Stomach (tissue), 9 donors: ENCODE measurements around the gene VAV2. TPM values are rescaled to one million over a fixed set of nuclear protein-coding genes. Genes with fewer than 3 reads are reported as not detected.
A peak's percentile ranks its signal among the peaks of the same experiment; 100 is the strongest.

Experiments used
- DNase-seq, 2 donors: peaks; one replicate each; pipeline versions ENCODE4 v3.0.0 to v3.0.0-alpha.2; 2013 to 2019
- H3K27ac ChIP-seq, 5 donors: fragments of 200-600 bp in 4 of 5; sonication (generic) in 4 of 5; one replicate each; pipeline ENCODE4 v1.5.1; 2013 to 2019; ENCODE audit warnings: mild to moderate bottlenecking in 1 of 5, moderate library complexity in 1 of 5
- H3K27me3 ChIP-seq, 3 donors: fragments of 200-600 bp; sonication (generic); one replicate each; pipeline ENCODE4 v1.5.1; 2017 to 2019; ENCODE audit warnings: mixed run types in 1 of 3
- H3K36me3 ChIP-seq, 4 donors: fragments of 200-600 bp; sonication (generic); 1 replicate in 3 of 4; 2 replicates in 1 of 4; pipeline ENCODE4 v1.5.1; 2016 to 2019
- H3K4me1 ChIP-seq, 4 donors: fragments of 200-600 bp; sonication (generic); one replicate each; pipeline ENCODE4 v1.5.1; 2016 to 2019
- H3K4me3 ChIP-seq, 4 donors: fragments of 200-600 bp; sonication (generic) in 3 of 4; one replicate each; pipeline ENCODE4 v1.5.1; 2016 to 2019; ENCODE audit warnings: mild to moderate bottlenecking in 1 of 4
- H3K9me3 ChIP-seq, 4 donors: fragments of 200-600 bp; sonication (generic); one replicate each; pipeline ENCODE4 v1.5.1; 2016 to 2019
- EP300 ChIP-seq: sonication (generic); formaldehyde crosslinking; IDR thresholded peaks from one replicate; pipeline ENCODE4 v1.6.1; 2017; ENCODE audit warnings: antibody characterized with exemption
- POLR2A ChIP-seq, 4 donors: fragments of 450-650 bp; IDR thresholded peaks; one replicate each; pipeline ENCODE4 v1.6.1; 2016; ENCODE audit warnings: antibody characterized with exemption in 4 of 4, control low read depth in 2 of 4, mild to moderate bottlenecking in 1 of 4, moderate library complexity in 1 of 4
- POLR2AphosphoS5 ChIP-seq, 3 donors: sonication (generic); formaldehyde crosslinking; IDR thresholded peaks; one replicate each; pipeline ENCODE4 v1.6.1; 2016; ENCODE audit warnings: antibody characterized with exemption in 3 of 3
- WGBS, 5 donors: extraction: QIAGEN DNeasy Blood & Tissue Kit in 3 of 5; methylation state at CpG; one replicate each; pipeline versions ENCODE4 v1.1.5 to v1.1.7; 2013 to 2018; 5-methylcytosine and 5-hydroxymethylcytosine counted together
- intact Hi-C: fragments of 100-400 bp; cut with DNase I; formaldehyde crosslinking; loops from one replicate; pipeline ENCODE4 v1.15.1; 2023; ENCODE audit warnings: low total_unique reads
- polyA plus RNA-seq, 3 donors: library from polyadenylated mRNA; stranded (reverse); fragments of 200-250 nt; gene quantifications; one replicate each; pipeline ENCODE4 v1.2.3, GENCODE V29; 2013
- total RNA-seq, 5 donors: library from RNA; depleted of rRNA; stranded (reverse); fragments of >200 nt; gene quantifications; one replicate each; pipeline versions ENCODE4 v1.1.0 to v1.2.3, GENCODE V29; 2014 to 2016
- TF ChIP-seq, protein P1 (sequence below), 7 experiments: fragments of 450-650 bp in 4 of 7; fragments of 200-600 bp in 3 of 7; sonication (generic) in 3 of 7; IDR thresholded peaks; one replicate each; pipeline ENCODE4 v1.5.1; 2016 to 2019; ENCODE audit warnings: antibody characterized with exemption in 7 of 7, control low read depth in 2 of 7, mild to moderate bottlenecking in 1 of 7
- donor health status: healthy with polysubstance abuse.
- donor health status: Bipolar disorder and iron deficiency.
- donor health status: healthy.

VAV2 gene
- total and polyA plus RNA-seq, 8 donors: 4.1 to 14.2 (median 7.0) TPM

DNA sequence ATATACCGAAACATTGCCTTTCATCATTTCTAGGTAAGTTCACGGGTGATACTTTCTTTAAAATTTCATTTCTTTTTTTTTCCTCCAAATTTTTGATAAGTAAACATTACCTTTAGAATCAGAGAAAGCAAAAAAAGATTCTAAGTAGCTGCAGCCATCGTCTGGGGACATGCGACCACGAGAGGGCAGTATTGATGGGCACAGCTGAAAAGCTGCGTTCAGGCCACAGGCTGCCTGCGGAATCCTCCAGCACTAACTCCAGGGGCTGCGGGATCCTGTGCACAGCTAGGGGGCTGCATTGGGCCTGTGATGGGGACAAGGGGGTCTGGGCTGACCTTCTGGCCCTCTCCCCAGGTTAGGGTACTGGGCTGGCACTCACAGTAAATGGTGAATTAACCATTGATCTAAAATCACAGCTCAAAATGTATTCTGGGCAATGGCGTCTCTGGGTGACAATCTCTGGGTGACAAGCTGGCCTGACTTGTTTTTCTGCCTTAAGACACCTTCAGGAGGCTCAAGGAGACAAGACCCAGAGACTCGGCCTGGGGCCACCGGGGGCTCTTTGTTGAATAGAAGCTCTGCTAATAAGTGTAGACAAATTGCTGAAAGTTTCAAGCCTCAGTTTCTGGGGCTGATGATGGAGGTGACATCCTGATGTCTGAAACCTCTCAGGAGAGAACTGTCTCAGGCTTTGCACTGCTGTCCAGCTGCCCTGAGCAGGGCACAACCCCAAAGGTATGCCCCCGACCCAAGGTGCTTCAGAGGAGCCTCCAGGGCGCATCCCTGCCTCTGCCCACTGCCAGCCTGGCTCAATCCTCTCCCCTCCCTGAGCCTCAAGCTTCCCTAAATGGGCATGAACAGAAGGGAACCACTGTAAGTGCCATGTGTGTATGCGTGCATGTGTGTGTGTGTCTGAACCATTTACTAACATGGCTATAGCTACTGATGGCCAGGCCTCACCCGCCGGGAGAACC is 209.7 kb downstream of the VAV2 start:
- Histone ChIP-seq H3K27me3 (no peaks in the 10 kb centered on the region), H3K4me3 (no peak overlapping the region), H3K4me1 (peaks cover 0 to 6% (median 3%) of the 10 kb centered on the region in 4 donors), H3K36me3 (peaks cover 13 to 71% (median 33%) of the 10 kb centered on the region in 4 donors), H3K27ac (no peak overlapping the region), H3K9me3 (no peaks in the 10 kb centered on the region)
- intact Hi-C loops: loop anchor here (10.0 kb wide), 1 partner anchor 312 kb away; no protein-coding TSS in a partner anchor
- TF ChIP-seq, protein P1, sequence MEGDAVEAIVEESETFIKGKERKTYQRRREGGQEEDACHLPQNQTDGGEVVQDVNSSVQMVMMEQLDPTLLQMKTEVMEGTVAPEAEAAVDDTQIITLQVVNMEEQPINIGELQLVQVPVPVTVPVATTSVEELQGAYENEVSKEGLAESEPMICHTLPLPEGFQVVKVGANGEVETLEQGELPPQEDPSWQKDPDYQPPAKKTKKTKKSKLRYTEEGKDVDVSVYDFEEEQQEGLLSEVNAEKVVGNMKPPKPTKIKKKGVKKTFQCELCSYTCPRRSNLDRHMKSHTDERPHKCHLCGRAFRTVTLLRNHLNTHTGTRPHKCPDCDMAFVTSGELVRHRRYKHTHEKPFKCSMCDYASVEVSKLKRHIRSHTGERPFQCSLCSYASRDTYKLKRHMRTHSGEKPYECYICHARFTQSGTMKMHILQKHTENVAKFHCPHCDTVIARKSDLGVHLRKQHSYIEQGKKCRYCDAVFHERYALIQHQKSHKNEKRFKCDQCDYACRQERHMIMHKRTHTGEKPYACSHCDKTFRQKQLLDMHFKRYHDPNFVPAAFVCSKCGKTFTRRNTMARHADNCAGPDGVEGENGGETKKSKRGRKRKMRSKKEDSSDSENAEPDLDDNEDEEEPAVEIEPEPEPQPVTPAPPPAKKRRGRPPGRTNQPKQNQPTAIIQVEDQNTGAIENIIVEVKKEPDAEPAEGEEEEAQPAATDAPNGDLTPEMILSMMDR (IDR thresholded peaks at IDR 0.05): peak in 5 of 7 experiments; percentile 65 to 80 (median 73)
- no peak for TF ChIP-seq EP300
- WGBS, 5 donors: 44 to 48% (median 48%) methylated on average over 15 to 16 of the region's 16 CpGs
- peak; percentile 80 to 92 for DNase-seq

DNA sequence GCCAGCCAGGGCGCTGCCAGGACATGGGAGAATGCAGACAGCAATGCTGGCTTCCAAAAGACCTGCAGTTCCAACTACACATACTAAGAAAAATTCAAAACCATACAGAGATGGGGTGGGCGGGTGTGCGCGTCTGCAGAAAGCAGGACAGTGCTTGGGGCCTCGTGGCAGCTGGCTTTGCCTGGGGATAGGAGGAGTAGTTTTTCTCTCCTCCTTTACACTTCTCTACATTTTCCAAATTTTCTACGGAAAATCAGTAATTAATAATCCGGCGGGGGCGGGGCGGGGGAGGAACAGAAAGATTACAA is 210.3 kb downstream of the VAV2 start:
- intact Hi-C loops: loop anchor here (10.0 kb wide), 1 partner anchor 313 kb away; no protein-coding TSS in a partner anchor

DNA sequence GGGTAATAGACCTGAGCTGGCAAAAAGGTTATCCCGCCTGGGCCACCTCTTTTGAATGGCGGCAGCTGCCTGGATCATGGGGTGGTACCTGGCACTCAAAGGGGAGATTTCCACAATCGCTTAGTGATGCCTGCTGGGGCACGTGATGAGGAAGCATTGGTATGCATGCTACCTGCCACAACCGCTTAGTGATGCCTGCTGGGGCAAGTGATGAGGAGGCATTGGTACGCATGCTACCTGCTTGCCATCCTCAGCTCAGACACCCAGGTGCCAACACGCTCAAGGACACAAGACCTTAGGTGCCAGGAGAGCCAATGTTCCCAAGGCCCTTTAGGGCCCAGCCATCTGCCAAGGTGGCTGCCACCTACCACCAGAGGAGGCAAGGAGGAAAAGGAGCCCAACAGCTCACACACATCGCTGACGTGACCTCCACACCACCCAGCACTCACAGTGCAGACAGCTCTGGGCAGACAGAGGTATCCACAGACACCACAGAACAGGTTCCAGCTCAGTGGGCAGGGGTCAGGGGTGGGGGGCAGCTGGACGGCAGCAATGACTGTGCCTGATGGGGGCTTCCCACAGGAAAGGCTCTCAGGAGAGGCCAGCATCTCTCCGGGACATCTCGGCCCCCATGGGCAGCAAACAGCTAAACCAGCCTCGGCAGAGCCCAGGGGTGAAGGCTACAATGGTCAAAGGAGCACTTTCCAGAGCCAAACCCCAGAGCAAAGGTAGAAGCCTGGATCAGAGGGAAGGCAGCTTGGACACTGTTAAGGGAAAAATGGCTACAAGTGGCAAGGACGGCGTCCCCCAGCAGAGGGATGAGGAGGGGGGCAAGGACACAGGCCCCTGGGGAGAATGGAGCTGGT is 210.9 kb downstream of the VAV2 start:
- no peaks in the 10 kb centered on the region for H3K9me3 ChIP-seq
- no peak overlapping the region for H3K4me3 ChIP-seq
- no peak for DNase-seq
- peaks cover 14 to 83% (median 45%) of the 10 kb centered on the region in 4 donors for H3K36me3 ChIP-seq
- intact Hi-C loops: loop anchor here (10.0 kb wide), 1 partner anchor 314 kb away; no protein-coding TSS in a partner anchor
- H3K4me1 ChIP-seq: no peaks in the 10 kb centered on the region
- TF ChIP-seq, protein P1 (IDR thresholded peaks at IDR 0.05): no peak
- TF ChIP-seq POLR2A (IDR thresholded peaks at IDR 0.05): no peak
- 93 to 97% (median 94%) methylated on average over 13 to 15 of the region's 15 CpGs for WGBS, 5 donors
- no peak overlapping the region for H3K27ac ChIP-seq
- no peaks in the 10 kb centered on the region for H3K27me3 ChIP-seq

More for the DNA sequence above, 210.3 kb downstream of the VAV2 start:
- DNase-seq: no peak
- TF ChIP-seq, protein P1 (IDR thresholded peaks at IDR 0.05): no peak
- no peak for TF ChIP-seq POLR2A (IDR thresholded peaks at IDR 0.05)
- no peak for TF ChIP-seq EP300
- TF ChIP-seq POLR2AphosphoS5 (IDR thresholded peaks at IDR 0.05): no peak
- Histone ChIP-seq H3K27ac (no peak overlapping the region), H3K4me1 (no peaks in the 10 kb centered on the region), H3K9me3 (no peaks in the 10 kb centered on the region), H3K4me3 (no peak overlapping the region), H3K27me3 (no peaks in the 10 kb centered on the region), H3K36me3 (peaks cover 14 to 77% (median 40%) of the 10 kb centered on the region in 4 donors)
- WGBS, 5 donors: 83 to 91% (median 87%) methylated on average over 10 of the region's 10 CpGs

DNA sequence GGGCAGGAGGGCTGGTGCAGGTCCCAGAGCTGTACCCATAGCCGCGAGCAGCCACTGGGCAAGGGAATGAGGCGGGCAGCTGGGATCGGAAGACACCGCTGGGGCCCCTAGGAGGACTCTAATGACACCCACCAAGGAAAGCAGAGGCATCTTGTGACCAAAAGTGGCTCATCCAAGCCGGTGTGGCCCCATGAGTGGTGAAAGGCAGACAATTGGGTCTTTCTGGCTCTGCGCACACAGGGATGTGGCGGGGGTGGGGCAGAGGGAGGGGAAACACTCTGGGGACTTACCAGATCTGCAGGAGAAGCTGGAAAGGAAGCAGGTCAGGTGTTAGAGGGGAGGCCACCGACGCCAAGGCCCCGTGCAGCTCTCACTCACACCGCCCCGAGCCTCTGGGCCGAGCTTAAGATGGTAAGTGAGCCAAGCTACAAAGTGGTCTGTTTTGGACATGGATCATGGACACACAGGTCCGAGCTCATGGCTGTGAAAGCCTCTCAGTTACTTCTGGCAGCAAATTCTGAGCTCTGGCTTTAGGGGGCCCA is 211.6 kb downstream of the VAV2 start:
- DNase-seq: no peak
- Histone ChIP-seq H3K4me1 (no peaks in the 10 kb centered on the region), H3K27me3 (no peaks in the 10 kb centered on the region), H3K27ac (no peak overlapping the region), H3K9me3 (no peaks in the 10 kb centered on the region), H3K36me3 (peaks cover 14 to 84% (median 49%) of the 10 kb centered on the region in 4 donors), H3K4me3 (no peak overlapping the region)
- TF ChIP-seq EP300: no peak
- TF ChIP-seq POLR2AphosphoS5 (IDR thresholded peaks at IDR 0.05): no peak
- no peak for TF ChIP-seq POLR2A (IDR thresholded peaks at IDR 0.05)
- 92 to 97% (median 95%) methylated on average over 14 to 15 of the region's 15 CpGs for WGBS, 5 donors
- intact Hi-C loops: loop anchor here (10.0 kb wide), 1 partner anchor 314 kb away; no protein-coding TSS in a partner anchor
